ENCODE data around the gene SYNGAP1. TPM values are rescaled to one million over a fixed set of nuclear protein-coding genes. Genes with fewer than 3 reads are reported as not detected.

The SYNGAP1 gene
- total and polyA plus RNA-seq, 4 donors = 4.4 to 39.4 (median 24.0) TPM

- Histone ChIP-seq H3K4me1 (ENCODE audit: control insufficient read depth in 1 of 2, insufficient read depth in 2 of 2, low read length in 2 of 2) (no peaks in the 10 kb centered on the region), H3K9me3 (ENCODE audit: control insufficient read depth, low read length) (no peaks in the 10 kb centered on the region), H3K27ac (ENCODE audit: low read depth in 1 of 2, low read length in 2 of 2) (no peak overlapping the region), H3K36me3 (ENCODE audit: control insufficient read depth in 1 of 2, insufficient read depth in 2 of 2, low read length in 1 of 2) (no peaks in the 10 kb centered on the region), H3K27me3 (ENCODE audit: control insufficient read depth in 1 of 2, insufficient read depth in 2 of 2, low read length in 1 of 2) (no peaks in the 10 kb centered on the region), H3K4me3 (ENCODE audit: low read length in 2 of 2) (no peak overlapping the region)
- intact Hi-C loops (cut with DNase I) = no loop called here
- no peak for ATAC-seq (ENCODE audit: low FRiP score)
- WGBS, 2 donors = 87 to 90% methylated on average over 2 of the region's 2 CpGs
- DNase-seq = no peak
Measured at GRCh38 chr6:33380272-33380981, 39.4 kb upstream of the SYNGAP1 start.

GRCh38 chr6:33383427-33384185 lies 36.3 kb upstream of the SYNGAP1 start:
- Histone ChIP-seq H3K27ac (ENCODE audit: low read depth in 1 of 2, low read length in 2 of 2) (no peak overlapping the region), H3K36me3 (ENCODE audit: control insufficient read depth in 1 of 2, insufficient read depth in 2 of 2, low read length in 1 of 2) (no peaks in the 10 kb centered on the region), H3K4me1 (ENCODE audit: control insufficient read depth in 1 of 2, insufficient read depth in 2 of 2, low read length in 2 of 2) (no peaks in the 10 kb centered on the region), H3K27me3 (ENCODE audit: control insufficient read depth in 1 of 2, insufficient read depth in 2 of 2, low read length in 1 of 2) (no peaks in the 10 kb centered on the region), H3K9me3 (ENCODE audit: control insufficient read depth, low read length) (no peaks in the 10 kb centered on the region), H3K4me3 (ENCODE audit: low read length in 2 of 2) (no peak overlapping the region)
- 73 to 74% methylated on average over 10 of the region's 10 CpGs for WGBS, 2 donors
- DNase-seq = no peak
- intact Hi-C loops (cut with DNase I) = no loop called here
- no peak for ATAC-seq (ENCODE audit: low FRiP score)

- DNase-seq = no peak
- intact Hi-C loops (cut with DNase I) = no loop called here
Measured at GRCh38 chr6:33384581-33385020, 35.3 kb upstream of the SYNGAP1 start.

GRCh38 chr6:33390173-33390572 lies 29.7 kb upstream of the SYNGAP1 start:
- no peaks in the 10 kb centered on the region for H3K9me3 ChIP-seq (ENCODE audit: control insufficient read depth, low read length)
- no peaks in the 10 kb centered on the region for H3K4me1 ChIP-seq (ENCODE audit: control insufficient read depth in 1 of 2, insufficient read depth in 2 of 2, low read length in 2 of 2)
- H3K36me3 ChIP-seq (ENCODE audit: control insufficient read depth in 1 of 2, insufficient read depth in 2 of 2, low read length in 1 of 2) = no peaks in the 10 kb centered on the region
- no peaks in the 10 kb centered on the region for H3K27me3 ChIP-seq (ENCODE audit: control insufficient read depth in 1 of 2, insufficient read depth in 2 of 2, low read length in 1 of 2)
- WGBS, 2 donors = 90 to 96% methylated on average over 2 of the region's 2 CpGs
- no peak overlapping the region for H3K4me3 ChIP-seq (ENCODE audit: low read length in 2 of 2)
- no peak for ATAC-seq (ENCODE audit: low FRiP score)
- intact Hi-C loops (cut with DNase I) = loop anchor here in 1 of 2 donors (2.0 kb wide), 1 partner anchor 37 kb away; no protein-coding TSS in a partner anchor
- no peak for DNase-seq
- H3K27ac ChIP-seq (ENCODE audit: low read depth in 1 of 2, low read length in 2 of 2) = no peak overlapping the region

More at GRCh38 chr6:33384581-33385020, 35.3 kb upstream of the SYNGAP1 start:
- Histone ChIP-seq H3K36me3 (ENCODE audit: control insufficient read depth in 1 of 2, insufficient read depth in 2 of 2, low read length in 1 of 2) (no peaks in the 10 kb centered on the region), H3K4me1 (ENCODE audit: control insufficient read depth in 1 of 2, insufficient read depth in 2 of 2, low read length in 2 of 2) (no peaks in the 10 kb centered on the region), H3K9me3 (ENCODE audit: control insufficient read depth, low read length) (no peaks in the 10 kb centered on the region), H3K27me3 (ENCODE audit: control insufficient read depth in 1 of 2, insufficient read depth in 2 of 2, low read length in 1 of 2) (no peaks in the 10 kb centered on the region), H3K4me3 (ENCODE audit: low read length in 2 of 2) (no peak overlapping the region), H3K27ac (ENCODE audit: low read depth in 1 of 2, low read length in 2 of 2) (no peak overlapping the region)
- WGBS, 2 donors = 21 to 33% methylated on average over 4 of the region's 4 CpGs
- ATAC-seq (ENCODE audit: low FRiP score) = peak; percentile 50

- no peak overlapping the region for H3K4me3 ChIP-seq (ENCODE audit: low read length in 2 of 2)
- ATAC-seq (ENCODE audit: low FRiP score) = no peak
- H3K27ac ChIP-seq (ENCODE audit: low read depth in 1 of 2, low read length in 2 of 2) = peak overlapping the region in 1 of 2 donors; percentile 79
- 74 to 81% methylated on average over 9 of the region's 9 CpGs for WGBS, 2 donors
- no peak for DNase-seq
- no peaks in the 10 kb centered on the region for H3K9me3 ChIP-seq (ENCODE audit: control insufficient read depth, low read length)
- intact Hi-C loops (cut with DNase I) = loop anchor here (1.0 to 2.0 kb wide), 3 partner anchors 19 to 36 kb away; no protein-coding TSS in a partner anchor
- H3K27me3 ChIP-seq (ENCODE audit: control insufficient read depth in 1 of 2, insufficient read depth in 2 of 2, low read length in 1 of 2) = no peaks in the 10 kb centered on the region
- no peaks in the 10 kb centered on the region for H3K36me3 ChIP-seq (ENCODE audit: control insufficient read depth in 1 of 2, insufficient read depth in 2 of 2, low read length in 1 of 2)
- no peaks in the 10 kb centered on the region for H3K4me1 ChIP-seq (ENCODE audit: control insufficient read depth in 1 of 2, insufficient read depth in 2 of 2, low read length in 2 of 2)
Measured at GRCh38 chr6:33390767-33391277, 29.0 kb upstream of the SYNGAP1 start.

- DNase-seq = peak; percentile 100
- Histone ChIP-seq H3K36me3 (ENCODE audit: control insufficient read depth in 1 of 2, insufficient read depth in 2 of 2, low read length in 1 of 2) (no peaks in the 10 kb centered on the region), H3K27me3 (ENCODE audit: control insufficient read depth in 1 of 2, insufficient read depth in 2 of 2, low read length in 1 of 2) (no peaks in the 10 kb centered on the region), H3K4me1 (ENCODE audit: control insufficient read depth in 1 of 2, insufficient read depth in 2 of 2, low read length in 2 of 2) (no peaks in the 10 kb centered on the region), H3K4me3 (ENCODE audit: low read length in 2 of 2) (no peak within 1 kb of the TSS), H3K27ac (ENCODE audit: low read depth in 1 of 2, low read length in 2 of 2) (peak within 1 kb of the TSS in 1 of 2 donors; percentile 79), H3K9me3 (ENCODE audit: control insufficient read depth, low read length) (no peaks in the 10 kb centered on the region)
- ATAC-seq (ENCODE audit: low FRiP score) = peak; percentile 99
- intact Hi-C loops (cut with DNase I) = loop anchor here (1.0 to 2.0 kb wide), 3 partner anchors 19 to 35 kb away; no protein-coding TSS in a partner anchor
- 0% methylated on average over 57 to 67 of the region's 67 CpGs for WGBS, 2 donors
Measured at GRCh38 chr6:33391278-33391921, 28.5 kb upstream of the SYNGAP1 start, which contains the start of gene KIFC1. Gene KIFC1 (plus strand): TSS chr6:33391823. CDS start chr6:33391986, 163 bp downstream.

GRCh38 chr6:33391922-33392594 lies 27.8 kb upstream of the SYNGAP1 start:
- H3K27ac ChIP-seq (ENCODE audit: low read depth in 1 of 2, low read length in 2 of 2) = no peak overlapping the region
- WGBS, 2 donors = 0% methylated on average over 31 of the region's 31 CpGs
- no peak overlapping the region for H3K4me3 ChIP-seq (ENCODE audit: low read length in 2 of 2)
- H3K27me3 ChIP-seq (ENCODE audit: control insufficient read depth in 1 of 2, insufficient read depth in 2 of 2, low read length in 1 of 2) = no peaks in the 10 kb centered on the region
- H3K9me3 ChIP-seq (ENCODE audit: control insufficient read depth, low read length) = no peaks in the 10 kb centered on the region
- no peaks in the 10 kb centered on the region for H3K36me3 ChIP-seq (ENCODE audit: control insufficient read depth in 1 of 2, insufficient read depth in 2 of 2, low read length in 1 of 2)
- ATAC-seq (ENCODE audit: low FRiP score) (no peak), DNase-seq (no peak)
- intact Hi-C loops (cut with DNase I) = loop anchor here (1.0 to 2.0 kb wide), 3 partner anchors 18 to 35 kb away; no protein-coding TSS in a partner anchor
- no peaks in the 10 kb centered on the region for H3K4me1 ChIP-seq (ENCODE audit: control insufficient read depth in 1 of 2, insufficient read depth in 2 of 2, low read length in 2 of 2)

- Histone ChIP-seq H3K9me3 (ENCODE audit: control insufficient read depth, low read length) (no peaks in the 10 kb centered on the region), H3K4me3 (ENCODE audit: low read length in 2 of 2) (no peak overlapping the region), H3K36me3 (ENCODE audit: control insufficient read depth in 1 of 2, insufficient read depth in 2 of 2, low read length in 1 of 2) (no peaks in the 10 kb centered on the region), H3K27ac (ENCODE audit: low read depth in 1 of 2, low read length in 2 of 2) (no peak overlapping the region), H3K27me3 (ENCODE audit: control insufficient read depth in 1 of 2, insufficient read depth in 2 of 2, low read length in 1 of 2) (no peaks in the 10 kb centered on the region), H3K4me1 (ENCODE audit: control insufficient read depth in 1 of 2, insufficient read depth in 2 of 2, low read length in 2 of 2) (no peaks in the 10 kb centered on the region)
- intact Hi-C loops (cut with DNase I) = no loop called here
- WGBS, 2 donors = 38 to 46% methylated on average over 5 of the region's 5 CpGs
- ATAC-seq (ENCODE audit: low FRiP score) = no peak
- no peak for DNase-seq
Measured at GRCh38 chr6:33392595-33392948, 27.3 kb upstream of the SYNGAP1 start.
